ENCODE measurements around the gene POLA1. TPM values are rescaled to one million over a fixed set of nuclear protein-coding genes. Genes with fewer than 3 reads are reported as not detected.

The POLA1 gene
- total and polyA plus RNA-seq, 2 donors (not counting 1 experiment from before 2014, with no cell fraction given) = 3.0 to 16.3 TPM

DNA sequence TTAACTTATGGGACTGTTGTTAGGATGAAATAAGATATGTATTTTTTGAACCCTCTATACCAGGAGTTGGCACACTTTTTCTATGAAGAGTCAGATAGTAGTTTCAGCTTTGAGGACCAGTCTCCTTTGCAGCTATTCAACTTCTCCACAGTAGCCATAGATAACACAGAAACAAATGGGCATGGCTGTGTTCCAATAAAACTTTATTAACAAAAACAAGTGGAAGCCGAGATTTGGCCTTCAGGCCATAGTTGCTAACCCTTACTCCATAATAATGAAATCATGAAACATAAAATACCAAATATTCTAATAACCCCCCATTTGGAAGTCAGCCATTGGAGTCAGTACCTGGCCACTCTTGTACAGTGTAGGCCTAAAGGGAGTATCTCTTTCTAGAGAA, 291.4 kb downstream of the POLA1 start:
- Mint-ChIP-seq H3K9me3 (ENCODE audit: insufficient read depth) (no peaks in the 10 kb centered on the region), H3K27ac (no peak overlapping the region), H3K27me3 (no peaks in the 10 kb centered on the region), H3K4me3 (no peak overlapping the region), H3K4me1 (no peaks in the 10 kb centered on the region)
- Histone ChIP-seq H2AFZ (ENCODE audit: insufficient read depth, low read depth, low read length, poor library complexity, severe bottlenecking) (no peak overlapping the region), H3K9me3 (ENCODE audit: control extremely low read depth in 1 of 3, control insufficient read depth in 2 of 3, insufficient read depth in 1 of 3, low read length in 2 of 3) (no peaks in the 10 kb centered on the region), H3K4me1 (ENCODE audit: control insufficient read depth in 2 of 2, insufficient read depth in 2 of 2, low read length in 2 of 2) (no peaks in the 10 kb centered on the region), H3K4me2 (replicated peaks; ENCODE audit: low read depth, low read length, poor library complexity, severe bottlenecking) (no peak overlapping the region), H3K9ac (ENCODE audit: low read length) (no peak overlapping the region), H4K20me1 (ENCODE audit: control insufficient read depth, insufficient read depth, low read length, poor library complexity, severe bottlenecking) (no peaks in the 10 kb centered on the region), H3K27ac (ENCODE audit: low read length in 2 of 2) (no peak overlapping the region), H3K27me3 (replicated peaks in 1 of 4; ENCODE audit: control extremely low read depth in 1 of 4, control insufficient read depth in 3 of 4, insufficient read depth in 4 of 4, low read length in 3 of 4) (no peaks in the 10 kb centered on the region), H3K36me3 (replicated peaks in 1 of 2; ENCODE audit: control extremely low read depth in 1 of 2, control insufficient read depth in 1 of 2, extremely low read depth in 1 of 2, insufficient read depth in 2 of 2, low read length in 1 of 2) (peaks cover 0 to 2% of the 10 kb centered on the region in 2 experiments), H3K79me2 (ENCODE audit: control insufficient read depth, insufficient read depth, low read length) (no peaks in the 10 kb centered on the region), H3K4me3 (ENCODE audit: control extremely low read depth in 1 of 5, extremely low read depth in 1 of 5, insufficient read depth in 1 of 5, low read depth in 2 of 5, low read length in 4 of 5) (no peak overlapping the region)
- no CpG with 5 or more reads among the region's 1 CpG for WGBS (ENCODE audit: insufficient coverage)
- intact Hi-C loops (cut with micrococcal nuclease) = no loop called here
- ChIA-PET CTCF (no interaction called here), POLR2A (no interaction called here)
- TF ChIP-seq EZH2 (IDR thresholded peaks at IDR 0.05; ENCODE audit: borderline replicate concordance, insufficient read depth, low read depth, low read length, poor library complexity, severe bottlenecking) = no peak
- TF ChIP-seq, protein P1, sequence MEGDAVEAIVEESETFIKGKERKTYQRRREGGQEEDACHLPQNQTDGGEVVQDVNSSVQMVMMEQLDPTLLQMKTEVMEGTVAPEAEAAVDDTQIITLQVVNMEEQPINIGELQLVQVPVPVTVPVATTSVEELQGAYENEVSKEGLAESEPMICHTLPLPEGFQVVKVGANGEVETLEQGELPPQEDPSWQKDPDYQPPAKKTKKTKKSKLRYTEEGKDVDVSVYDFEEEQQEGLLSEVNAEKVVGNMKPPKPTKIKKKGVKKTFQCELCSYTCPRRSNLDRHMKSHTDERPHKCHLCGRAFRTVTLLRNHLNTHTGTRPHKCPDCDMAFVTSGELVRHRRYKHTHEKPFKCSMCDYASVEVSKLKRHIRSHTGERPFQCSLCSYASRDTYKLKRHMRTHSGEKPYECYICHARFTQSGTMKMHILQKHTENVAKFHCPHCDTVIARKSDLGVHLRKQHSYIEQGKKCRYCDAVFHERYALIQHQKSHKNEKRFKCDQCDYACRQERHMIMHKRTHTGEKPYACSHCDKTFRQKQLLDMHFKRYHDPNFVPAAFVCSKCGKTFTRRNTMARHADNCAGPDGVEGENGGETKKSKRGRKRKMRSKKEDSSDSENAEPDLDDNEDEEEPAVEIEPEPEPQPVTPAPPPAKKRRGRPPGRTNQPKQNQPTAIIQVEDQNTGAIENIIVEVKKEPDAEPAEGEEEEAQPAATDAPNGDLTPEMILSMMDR (IDR thresholded peaks at IDR 0.05) = no peak
- ATAC-seq (ENCODE audit: low read depth) = no peak
- no peak for DNase-seq

DNA sequence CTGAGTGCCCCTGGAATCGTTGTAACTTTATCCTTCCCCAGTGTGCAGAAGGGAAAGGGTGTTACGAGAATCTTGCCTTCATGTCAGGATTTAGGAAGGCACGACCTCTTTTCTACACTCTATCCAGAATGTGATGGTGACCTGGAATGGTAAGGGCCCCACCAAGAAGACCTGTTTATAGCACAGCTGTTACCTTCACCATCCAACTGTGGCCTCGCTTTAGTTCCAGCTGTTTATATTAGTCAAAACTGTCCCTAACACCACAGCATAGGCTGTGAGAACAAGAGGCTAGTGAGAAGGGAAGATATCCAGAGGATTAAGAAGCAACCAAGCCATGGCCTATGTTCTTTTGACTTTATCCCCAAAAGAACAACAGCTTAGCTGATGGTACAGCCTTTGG, 294.0 kb downstream of the POLA1 start:
- Mint-ChIP-seq H3K9me3 (ENCODE audit: insufficient read depth) (no peaks in the 10 kb centered on the region), H3K27me3 (no peaks in the 10 kb centered on the region), H3K27ac (no peak overlapping the region), H3K4me3 (no peak overlapping the region), H3K4me1 (no peaks in the 10 kb centered on the region)
- ATAC-seq (ENCODE audit: low read depth) (no peak), DNase-seq (no peak)
- no peak for TF ChIP-seq EZH2 (IDR thresholded peaks at IDR 0.05; ENCODE audit: borderline replicate concordance, insufficient read depth, low read depth, low read length, poor library complexity, severe bottlenecking)
- TF ChIP-seq, protein P1 (IDR thresholded peaks at IDR 0.05) = no peak
- ChIA-PET CTCF (interaction anchor here (1.3 kb wide), 1 partner anchor 235 kb away, joined by 4 read pairs; no protein-coding TSS in a partner anchor), POLR2A (no interaction called here)
- Histone ChIP-seq H3K4me1 (ENCODE audit: control insufficient read depth in 2 of 2, insufficient read depth in 2 of 2, low read length in 2 of 2) (no peaks in the 10 kb centered on the region), H3K4me3 (ENCODE audit: control extremely low read depth in 1 of 5, extremely low read depth in 1 of 5, insufficient read depth in 1 of 5, low read depth in 2 of 5, low read length in 4 of 5) (no peak overlapping the region), H3K36me3 (replicated peaks in 1 of 2; ENCODE audit: control extremely low read depth in 1 of 2, control insufficient read depth in 1 of 2, extremely low read depth in 1 of 2, insufficient read depth in 2 of 2, low read length in 1 of 2) (peaks cover 0 to 2% of the 10 kb centered on the region in 2 experiments), H3K9me3 (ENCODE audit: control extremely low read depth in 1 of 3, control insufficient read depth in 2 of 3, insufficient read depth in 1 of 3, low read length in 2 of 3) (no peaks in the 10 kb centered on the region), H3K27me3 (replicated peaks in 1 of 4; ENCODE audit: control extremely low read depth in 1 of 4, control insufficient read depth in 3 of 4, insufficient read depth in 4 of 4, low read length in 3 of 4) (no peaks in the 10 kb centered on the region), H4K20me1 (ENCODE audit: control insufficient read depth, insufficient read depth, low read length, poor library complexity, severe bottlenecking) (no peaks in the 10 kb centered on the region), H3K4me2 (replicated peaks; ENCODE audit: low read depth, low read length, poor library complexity, severe bottlenecking) (no peak overlapping the region), H3K27ac (ENCODE audit: low read length in 2 of 2) (no peak overlapping the region), H2AFZ (ENCODE audit: insufficient read depth, low read depth, low read length, poor library complexity, severe bottlenecking) (no peak overlapping the region), H3K79me2 (ENCODE audit: control insufficient read depth, insufficient read depth, low read length) (no peaks in the 10 kb centered on the region), H3K9ac (ENCODE audit: low read length) (no peak overlapping the region)
- intact Hi-C loops (cut with micrococcal nuclease) = no loop called here
- WGBS (ENCODE audit: insufficient coverage) = 100% methylated on average over 1 of the region's 4 CpGs

Data from B cell (primary cell).